Measurements from ENCODE around the gene ITIH4. TPM values are rescaled to one million over a fixed set of nuclear protein-coding genes. Genes with fewer than 3 reads are reported as not detected.

Gene ITIH4
- total RNA-seq, 4 donors from 2014 or later, result 0.33 to 5.8 (median 3.4) TPM

GRCh38 chr3:52833202-52833601, 2.7 kb upstream of the ITIH4 start:
- no peak for TF ChIP-seq CTCF (IDR thresholded peaks at IDR 0.05; ENCODE audit: low read depth)

GRCh38 chr3:52831500-52832301, 1.2 kb upstream of the ITIH4 start:
- no peak for TF ChIP-seq CTCF (IDR thresholded peaks at IDR 0.05; ENCODE audit: low read depth)

- TF ChIP-seq CTCF (IDR thresholded peaks at IDR 0.05; ENCODE audit: low read depth), result no peak
Observed at GRCh38 chr3:52829906-52830463, 487 bp downstream of the ITIH4 start.

GRCh38 chr3:52829482-52829881, 990 bp downstream of the ITIH4 start:
- TF ChIP-seq CTCF (IDR thresholded peaks at IDR 0.05; ENCODE audit: low read depth), result no peak

GRCh38 chr3:52827866-52828376, 2.6 kb downstream of the ITIH4 start:
- TF ChIP-seq CTCF (IDR thresholded peaks at IDR 0.05; ENCODE audit: low read depth), result no peak

GRCh38 chr3:52827441-52827840, 3.0 kb downstream of the ITIH4 start:
- no peak for TF ChIP-seq CTCF (IDR thresholded peaks at IDR 0.05; ENCODE audit: low read depth)

- no peak for TF ChIP-seq CTCF (IDR thresholded peaks at IDR 0.05; ENCODE audit: low read depth)
Observed at GRCh38 chr3:52824037-52824436, 6.4 kb downstream of the ITIH4 start.

Data from subcutaneous adipose tissue (tissue), 4 donors.